SU-DHL-6 (cell line): ENCODE data around the gene FAAP100.

Source experiments
- CTCF ChIP-seq: fragments of 200-600 bp; sonication (generic); IDR thresholded peaks from one replicate; pipeline ENCODE4 v1.5.1; 2017; ENCODE audit warnings: antibody characterized with exemption, mild to moderate bottlenecking, low read length, moderate library complexity; ENCODE audit not compliant: insufficient read depth, poor library complexity, severe bottlenecking
- EZH2phosphoT487 ChIP-seq: fragments of 200-600 bp; sonication (generic), shearing (Covaris generic); conservative IDR thresholded peaks from 2 replicates; pipeline ENCODE4 v1.6.1; 2018; ENCODE audit warnings: mild to moderate bottlenecking, antibody characterized with exemption, low read length, moderate library complexity, mixed read lengths

DNA sequence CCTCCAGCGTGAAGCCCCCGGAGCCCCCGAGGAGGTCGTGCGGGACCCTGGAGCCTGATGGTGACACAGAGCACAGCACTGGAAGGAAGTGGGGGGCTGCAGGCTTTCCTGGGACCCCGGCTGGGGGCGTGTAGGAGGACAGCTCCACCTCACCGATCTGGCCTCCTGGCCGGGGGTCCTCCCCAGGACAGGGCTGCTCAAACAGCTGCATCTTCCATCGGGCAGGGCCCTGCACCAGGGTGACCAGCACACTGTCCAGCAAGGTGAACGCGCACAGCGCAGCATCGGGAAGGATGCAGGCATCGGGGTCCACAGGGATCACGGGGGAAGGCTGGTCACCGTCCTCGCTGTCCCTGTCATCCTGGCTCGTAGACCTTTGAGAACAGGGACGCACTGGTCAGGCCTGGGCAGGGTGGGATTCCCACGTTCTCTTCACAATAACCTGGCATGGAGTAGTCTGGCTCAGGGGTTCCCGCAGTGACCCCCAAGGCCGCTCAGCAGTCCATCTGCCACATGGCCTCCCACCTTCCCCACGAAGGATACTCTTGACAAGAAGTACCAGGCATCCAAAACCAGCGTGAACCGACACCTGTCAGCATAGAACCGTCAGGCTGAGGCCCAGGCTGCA is 1.2 kb downstream of the FAAP100 start:
- TF ChIP-seq CTCF (no peak), EZH2phosphoT487 (no peak)
